ENCODE results near the gene ZNF532.

- no peak for TF ChIP-seq POLR2A (IDR thresholded peaks at IDR 0.05; ENCODE audit: low read depth, low read length)
- TF ChIP-seq MAX (IDR thresholded peaks at IDR 0.05; ENCODE audit: insufficient read depth, insufficient read length) = no peak
- TF ChIP-seq CTCF (IDR thresholded peaks at IDR 0.05; ENCODE audit: extremely low read depth in 1 of 2, insufficient read depth in 1 of 2, low read depth in 1 of 2, low read length in 2 of 2) = no peak
- TF ChIP-seq GATA2 (IDR thresholded peaks at IDR 0.05; ENCODE audit: insufficient read depth, insufficient read length, low read depth, low read length) = no peak
- no peak for TF ChIP-seq JUN (IDR thresholded peaks at IDR 0.05; ENCODE audit: borderline replicate concordance, insufficient read depth, insufficient read length, low read depth)
- TF ChIP-seq FOS (IDR thresholded peaks at IDR 0.05; ENCODE audit: borderline replicate concordance, insufficient read depth, low read length) = no peak
- TF ChIP-seq POLR2AphosphoS5 (IDR thresholded peaks at IDR 0.05; ENCODE audit: insufficient read depth, low read depth, low read length) = no peak
- no peak for TF ChIP-seq EZH2 (IDR thresholded peaks at IDR 0.05; ENCODE audit: borderline replicate concordance, low read depth, low read length, severe bottlenecking)
Measured at GRCh38 chr18:58898010-58898799, 33.5 kb downstream of the ZNF532 start.
